IPS-20b (cell line): ENCODE data around the gene COL25A1.

Source experiments
- H3K27ac ChIP-seq: one replicate; pipeline ENCODE4 v1.5.1; 2013; ENCODE audit warnings: low read length
- H3K27me3 ChIP-seq: 2 replicates; pipeline ENCODE4 v1.6.1; 2013; ENCODE audit warnings: mild to moderate bottlenecking, low read length, inconsistent platforms; ENCODE audit not compliant: insufficient read depth
- H3K36me3 ChIP-seq: 2 replicates; pipeline ENCODE4 v1.6.1; 2013; ENCODE audit warnings: low read depth, mild to moderate bottlenecking, inconsistent platforms, low read length, moderate library complexity; ENCODE audit not compliant: insufficient read depth
- H3K4me1 ChIP-seq: 2 replicates; pipeline ENCODE4 v1.6.1; 2013; ENCODE audit warnings: mild to moderate bottlenecking, control low read depth, inconsistent platforms, low read length, moderate library complexity; ENCODE audit not compliant: insufficient read depth
- H3K4me3 ChIP-seq: 2 replicates; pipeline ENCODE4 v1.5.1; 2013; ENCODE audit warnings: mild to moderate bottlenecking, low read length, inconsistent platforms
- H3K9ac ChIP-seq: 2 replicates; pipeline ENCODE4 v1.6.1; 2013; ENCODE audit warnings: low read depth, mild to moderate bottlenecking, inconsistent platforms, low read length, moderate library complexity
- H3K9me3 ChIP-seq: 2 replicates; pipeline ENCODE4 v1.6.1; 2013; ENCODE audit warnings: mild to moderate bottlenecking, low read depth, low read length, inconsistent platforms; ENCODE audit not compliant: insufficient read depth

The COL25A1 gene

GRCh38 chr4:108762559-108763225 is 539.8 kb downstream of the COL25A1 start, which contains the start of gene ETNPPL:
Gene ETNPPL (minus strand): TSS chr4:108763053. CDS start chr4:108762898, 155 bp downstream.
- H3K4me3 ChIP-seq, result peak within 1 kb of the TSS; percentile 80
- no peaks in the 10 kb centered on the region for H3K36me3 ChIP-seq
- peaks cover 36% of the 10 kb centered on the region for H3K27me3 ChIP-seq
- no peaks in the 10 kb centered on the region for H3K9me3 ChIP-seq
- no peak within 1 kb of the TSS for H3K27ac ChIP-seq
- peak within 1 kb of the TSS; percentile 67; the same call in 1 of the 2 replicates for H3K9ac ChIP-seq
- peaks cover 3% of the 10 kb centered on the region; the same call in 1 of the 2 replicates for H3K4me1 ChIP-seq
